Stimulated activated CD8-positive, alpha-beta memory T cell treated with anti-CD3 and anti-CD28 coated beads, Interleukin-2, amount 100 ng/mL, for 1 hour (primary cell): Measurements from ENCODE around the gene MYO6.

Source experiments
- DNase-seq, 2 donors: peaks; one replicate each; pipeline ENCODE4 v3.0.0-alpha.2; 2020; ENCODE audit warnings: low read depth in 2 of 2

MYO6 gene

GRCh38 chr6:75827163-75827562, 78.1 kb downstream of the MYO6 start:
- DNase-seq = no peak

- DNase-seq = no peak
Observed at GRCh38 chr6:75830959-75831885, 82.2 kb downstream of the MYO6 start.

GRCh38 chr6:75834447-75834846, 85.4 kb downstream of the MYO6 start:
- no peak for DNase-seq

- DNase-seq = no peak
Observed at GRCh38 chr6:75842191-75842590, 93.2 kb downstream of the MYO6 start.

GRCh38 chr6:75842732-75843131, 93.7 kb downstream of the MYO6 start:
- no peak for DNase-seq

- no peak for DNase-seq
Observed at GRCh38 chr6:75843396-75843795, 94.4 kb downstream of the MYO6 start.

- no peak for DNase-seq
Observed at GRCh38 chr6:75848274-75848673, 99.2 kb downstream of the MYO6 start.

GRCh38 chr6:75849329-75850025, 100.4 kb downstream of the MYO6 start:
- DNase-seq = no peak

- DNase-seq = no peak
Observed at GRCh38 chr6:75850026-75850833, 101.2 kb downstream of the MYO6 start.

- DNase-seq = no peak
Observed at GRCh38 chr6:75852721-75853120, 103.7 kb downstream of the MYO6 start.

GRCh38 chr6:75853806-75854205, 104.8 kb downstream of the MYO6 start:
- DNase-seq = no peak

- DNase-seq = no peak
Observed at GRCh38 chr6:75855052-75855451, 106.0 kb downstream of the MYO6 start.

GRCh38 chr6:75856902-75857301, 107.9 kb downstream of the MYO6 start:
- no peak for DNase-seq

- DNase-seq = no peak
Observed at GRCh38 chr6:75863001-75863400, 114.0 kb downstream of the MYO6 start.

- DNase-seq = no peak
Observed at GRCh38 chr6:75863784-75864183, 114.7 kb downstream of the MYO6 start.

- no peak for DNase-seq
Observed at GRCh38 chr6:75864446-75864845, 115.4 kb downstream of the MYO6 start.

GRCh38 chr6:75870389-75870788, 121.3 kb downstream of the MYO6 start:
- DNase-seq = no peak

- DNase-seq = no peak
Observed at GRCh38 chr6:75874224-75874623, 125.2 kb downstream of the MYO6 start.

GRCh38 chr6:75876152-75876551, 127.1 kb downstream of the MYO6 start:
- no peak for DNase-seq

- no peak for DNase-seq
Observed at GRCh38 chr6:75880305-75880704, 131.3 kb downstream of the MYO6 start.

- no peak for DNase-seq
Observed at GRCh38 chr6:75882734-75883133, 133.7 kb downstream of the MYO6 start.

GRCh38 chr6:75884822-75885221, 135.8 kb downstream of the MYO6 start:
- DNase-seq = no peak
